ENCODE results near the gene EXOC3L4. TPM values are rescaled to one million over a fixed set of nuclear protein-coding genes. Genes with fewer than 3 reads are reported as not detected.

EXOC3L4 gene
- total and polyA plus RNA-seq, 9 of the 15 experiments (the other 6 are each of a cell fraction or from before 2014, with no cell fraction given): 0.10 to 6.7 (median 0.98) TPM; not detected in 1

DNA sequence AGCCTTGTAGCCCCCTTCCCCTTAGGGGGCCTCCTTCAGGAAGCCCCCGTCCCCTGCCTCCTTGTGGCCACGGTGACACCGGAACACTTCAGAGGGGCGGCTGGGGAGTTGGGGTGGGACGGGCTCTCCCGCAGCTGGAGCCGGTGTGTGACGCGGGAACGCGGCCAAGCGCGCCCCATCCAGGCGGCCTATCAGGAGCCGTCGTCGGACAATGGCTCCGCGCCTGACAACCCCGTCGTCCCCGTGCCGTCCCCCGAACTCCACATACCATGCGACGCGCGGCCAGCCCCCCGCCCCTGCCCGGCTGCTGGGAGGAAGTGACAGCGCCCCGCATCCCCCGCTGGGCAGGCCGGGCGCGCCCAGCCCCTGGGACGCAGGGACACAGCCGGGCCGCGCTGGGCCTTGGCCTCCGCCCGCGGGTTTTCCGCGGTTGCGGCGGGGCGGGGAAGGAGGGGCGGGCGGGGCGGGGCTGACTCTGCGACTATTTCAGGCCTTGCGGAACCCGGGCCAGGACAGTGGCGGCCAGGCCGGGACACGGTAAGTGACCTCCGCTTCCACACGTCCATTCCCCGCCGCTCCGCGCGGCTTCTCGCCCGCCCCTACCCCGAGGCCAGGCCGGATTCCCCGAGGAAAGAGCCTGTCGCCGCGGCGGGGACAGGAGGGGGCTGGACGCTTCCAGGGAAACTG is 28.6 kb downstream of the EXOC3L4 start, which contains the start of gene TNFAIP2 (continued):
- TF ChIP-seq, protein P1, sequence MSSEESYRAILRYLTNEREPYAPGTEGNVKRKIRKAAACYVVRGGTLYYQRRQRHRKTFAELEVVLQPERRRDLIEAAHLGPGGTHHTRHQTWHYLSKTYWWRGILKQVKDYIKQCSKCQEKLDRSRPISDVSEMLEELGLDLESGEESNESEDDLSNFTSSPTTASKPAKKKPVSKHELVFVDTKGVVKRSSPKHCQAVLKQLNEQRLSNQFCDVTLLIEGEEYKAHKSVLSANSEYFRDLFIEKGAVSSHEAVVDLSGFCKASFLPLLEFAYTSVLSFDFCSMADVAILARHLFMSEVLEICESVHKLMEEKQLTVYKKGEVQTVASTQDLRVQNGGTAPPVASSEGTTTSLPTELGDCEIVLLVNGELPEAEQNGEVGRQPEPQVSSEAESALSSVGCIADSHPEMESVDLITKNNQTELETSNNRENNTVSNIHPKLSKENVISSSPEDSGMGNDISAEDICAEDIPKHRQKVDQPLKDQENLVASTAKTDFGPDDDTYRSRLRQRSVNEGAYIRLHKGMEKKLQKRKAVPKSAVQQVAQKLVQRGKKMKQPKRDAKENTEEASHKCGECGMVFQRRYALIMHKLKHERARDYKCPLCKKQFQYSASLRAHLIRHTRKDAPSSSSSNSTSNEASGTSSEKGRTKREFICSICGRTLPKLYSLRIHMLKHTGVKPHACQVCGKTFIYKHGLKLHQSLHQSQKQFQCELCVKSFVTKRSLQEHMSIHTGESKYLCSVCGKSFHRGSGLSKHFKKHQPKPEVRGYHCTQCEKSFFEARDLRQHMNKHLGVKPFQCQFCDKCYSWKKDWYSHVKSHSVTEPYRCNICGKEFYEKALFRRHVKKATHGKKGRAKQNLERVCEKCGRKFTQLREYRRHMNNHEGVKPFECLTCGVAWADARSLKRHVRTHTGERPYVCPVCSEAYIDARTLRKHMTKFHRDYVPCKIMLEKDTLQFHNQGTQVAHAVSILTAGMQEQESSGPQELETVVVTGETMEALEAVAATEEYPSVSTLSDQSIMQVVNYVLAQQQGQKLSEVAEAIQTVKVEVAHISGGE (CRISPR knock-in tag; IDR thresholded peaks at IDR 0.05): peak in 1 of 3 experiments; percentile 32; a peak in 1 of 6 replicates
- TF ChIP-seq, protein P2, sequence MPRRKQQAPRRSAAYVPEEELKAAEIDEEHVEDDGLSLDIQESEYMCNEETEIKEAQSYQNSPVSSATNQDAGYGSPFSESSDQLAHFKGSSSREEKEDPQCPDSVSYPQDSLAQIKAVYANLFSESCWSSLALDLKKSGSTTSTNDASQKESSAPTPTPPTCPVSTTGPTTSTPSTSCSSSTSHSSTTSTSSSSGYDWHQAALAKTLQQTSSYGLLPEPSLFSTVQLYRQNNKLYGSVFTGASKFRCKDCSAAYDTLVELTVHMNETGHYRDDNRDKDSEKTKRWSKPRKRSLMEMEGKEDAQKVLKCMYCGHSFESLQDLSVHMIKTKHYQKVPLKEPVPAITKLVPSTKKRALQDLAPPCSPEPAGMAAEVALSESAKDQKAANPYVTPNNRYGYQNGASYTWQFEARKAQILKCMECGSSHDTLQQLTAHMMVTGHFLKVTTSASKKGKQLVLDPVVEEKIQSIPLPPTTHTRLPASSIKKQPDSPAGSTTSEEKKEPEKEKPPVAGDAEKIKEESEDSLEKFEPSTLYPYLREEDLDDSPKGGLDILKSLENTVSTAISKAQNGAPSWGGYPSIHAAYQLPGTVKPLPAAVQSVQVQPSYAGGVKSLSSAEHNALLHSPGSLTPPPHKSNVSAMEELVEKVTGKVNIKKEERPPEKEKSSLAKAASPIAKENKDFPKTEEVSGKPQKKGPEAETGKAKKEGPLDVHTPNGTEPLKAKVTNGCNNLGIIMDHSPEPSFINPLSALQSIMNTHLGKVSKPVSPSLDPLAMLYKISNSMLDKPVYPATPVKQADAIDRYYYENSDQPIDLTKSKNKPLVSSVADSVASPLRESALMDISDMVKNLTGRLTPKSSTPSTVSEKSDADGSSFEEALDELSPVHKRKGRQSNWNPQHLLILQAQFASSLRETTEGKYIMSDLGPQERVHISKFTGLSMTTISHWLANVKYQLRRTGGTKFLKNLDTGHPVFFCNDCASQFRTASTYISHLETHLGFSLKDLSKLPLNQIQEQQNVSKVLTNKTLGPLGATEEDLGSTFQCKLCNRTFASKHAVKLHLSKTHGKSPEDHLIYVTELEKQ (CRISPR knock-in tag; IDR thresholded peaks at IDR 0.05): no peak
- TF ChIP-seq ETS1 (conservative IDR thresholded peaks at IDR 0.05; ENCODE audit: control insufficient read depth, low read depth, low read length) (no peak), ZNF589 (CRISPR knock-in tag; IDR thresholded peaks at IDR 0.05; ENCODE audit: low read depth) (no peak), RBM15 (IDR thresholded peaks at IDR 0.05; ENCODE audit: insufficient read depth, low read length) (no peak), MXI1 (IDR thresholded peaks at IDR 0.05; ENCODE audit: low read depth, low read length) (no peak), RHOXF2B (CRISPR knock-in tag; conservative IDR thresholded peaks at IDR 0.05) (no peak), ZNF253 (CRISPR knock-in tag; conservative IDR thresholded peaks at IDR 0.05) (no peak), SMC3 (conservative IDR thresholded peaks at IDR 0.05; ENCODE audit: insufficient read depth, low read depth, low read length) (no peak), BCL6 (CRISPR knock-in tag; IDR thresholded peaks at IDR 0.05) (no peak), RFX1 (IDR thresholded peaks at IDR 0.05) (no peak), KLF1 (tag; IDR thresholded peaks at IDR 0.05) (no peak), MXD1 (CRISPR knock-in tag; IDR thresholded peaks at IDR 0.05; ENCODE audit: borderline replicate concordance, poor library complexity, severe bottlenecking) (no peak), ZFPM2 (CRISPR knock-in tag; IDR thresholded peaks at IDR 0.05) (no peak), ZNF280B (CRISPR knock-in tag; IDR thresholded peaks at IDR 0.05) (no peak), RBM14 (IDR thresholded peaks at IDR 0.05; ENCODE audit: borderline replicate concordance, insufficient read depth, low read depth, low read length) (no peak)
